GM12878 (cell line): Measurements from ENCODE around the gene DNAI4. TPM values are rescaled to one million over a fixed set of nuclear protein-coding genes. Genes with fewer than 3 reads are reported as not detected.
A peak's percentile ranks its signal among the peaks of the same experiment; 100 is the strongest.

Source experiments
- ATAC-seq: fragments of 200-7000 bp; cut with Tn5 transposase; 3 replicates; pipeline ENCODE4 v1.9.1; 2020; ENCODE audit warnings: mild to moderate bottlenecking, moderate library complexity
- BruUV-seq: library from RNA; stranded (reverse); fragments of 400-500 nt; replicated peaks from 2 replicates; lab custom pipeline; 2021; lab: Mats Ljungman, UMichigan
- CTCF ChIA-PET: fragments of 300-600 bp; sonication (Branson Sonifier 250); formaldehyde crosslinking; extraction: SDS; loops from one replicate; lab custom pipeline; 2021; ENCODE audit warnings: inconsistent platforms; lab: Yijun Ruan, JAX
- POLR2A ChIA-PET: fragments of 350-600 bp; formaldehyde crosslinking; extraction: SDS; loops from one replicate; lab custom pipeline; 2021; ENCODE audit warnings: inconsistent platforms; lab: Charles Lee
- RAD21 ChIA-PET: fragments of 300-600 bp; sonication (Branson Sonifier 250); formaldehyde crosslinking; loops from one replicate; lab custom pipeline; 2023; ENCODE audit warnings: antibody characterized with exemption; ENCODE audit not compliant: unreplicated experiment; lab: Charles Lee
- SMC1A ChIA-PET: fragments of 300-600 bp; sonication (Branson Sonifier 250); formaldehyde crosslinking; loops from one replicate; lab custom pipeline; 2023; ENCODE audit not compliant: unreplicated experiment, uncharacterized antibody; lab: Charles Lee
- DNase-seq: peaks from one replicate; pipeline ENCODE4 v3.0.0-alpha.2; 2011; ENCODE audit warnings: low read depth, low spot score
- FAIRE-seq: peaks from 3 replicates; lab custom pipeline; 2011; peaks lifted over from hg19 to GRCh38; lab: Jason Lieb, UNC
- H2AFZ ChIP-seq: 2 replicates; pipeline ENCODE4 v1.6.0; 2011; ENCODE audit warnings: low read depth, low read length, control low read depth; ENCODE audit not compliant: control insufficient read depth
- H3K27ac ChIP-seq: 2 replicates; pipeline ENCODE4 v1.5.1; 2011; ENCODE audit warnings: control low read depth; ENCODE audit not compliant: control insufficient read depth, insufficient read depth
- H3K27me3 ChIP-seq, 2 experiments: replicated peaks in 1 of 2; 2 replicates each; pipeline versions ENCODE4 v1.6.0 to v1.6.1; 2011; ENCODE audit warnings: low read length in 1 of 2; ENCODE audit not compliant: control insufficient read depth in 2 of 2, insufficient read depth in 2 of 2
- H3K36me3 ChIP-seq, 2 experiments: 2 replicates each; pipeline ENCODE4 v1.5.1; 2011; ENCODE audit warnings: low read length in 1 of 2; ENCODE audit not compliant: control insufficient read depth in 2 of 2, insufficient read depth in 2 of 2
- H3K4me1 ChIP-seq: 2 replicates; pipeline ENCODE4 v1.6.1; 2011; ENCODE audit warnings: mild to moderate bottlenecking, low read length, moderate library complexity, mixed read lengths; ENCODE audit not compliant: control insufficient read depth, insufficient read depth
- H3K4me2 ChIP-seq: 2 replicates; pipeline ENCODE4 v1.6.0; 2011; ENCODE audit warnings: control low read depth; ENCODE audit not compliant: control insufficient read depth, insufficient read depth
- H3K4me3 ChIP-seq: fragments of 200-600 bp; sonication (generic); 2 replicates; pipeline ENCODE4 v1.5.1; 2016
- H3K79me2 ChIP-seq: 2 replicates; pipeline ENCODE4 v1.6.0; 2011; ENCODE audit warnings: low read length; ENCODE audit not compliant: control insufficient read depth, insufficient read depth
- H3K9ac ChIP-seq: 2 replicates; pipeline ENCODE4 v1.8.0; 2011; ENCODE audit warnings: low read length, control low read depth, mixed read lengths; ENCODE audit not compliant: control insufficient read depth, insufficient read depth
- H3K9me3 ChIP-seq: replicated peaks from 3 replicates; pipeline ENCODE4 v1.5.1; 2011; ENCODE audit warnings: mild to moderate bottlenecking, low read length; ENCODE audit not compliant: control insufficient read depth, insufficient read depth
- H4K20me1 ChIP-seq: 2 replicates; pipeline ENCODE4 v1.6.0; 2011; ENCODE audit not compliant: control insufficient read depth, insufficient read depth
- MLLT1 ChIP-seq: fragments of 450-650 bp; IDR thresholded peaks from 2 replicates; pipeline ENCODE4 v1.6.1; 2016; ENCODE audit warnings: mild to moderate bottlenecking
- POLR2A ChIP-seq: IDR thresholded peaks from 2 replicates; pipeline ENCODE4 v1.6.1; 2011; ENCODE audit warnings: low read depth, mild to moderate bottlenecking, low read length
- WGBS: methylation state at CpG from one replicate; pipeline ENCODE4 v1.1.6; 2016; ENCODE audit warnings: low lambda C conversion rate; ENCODE audit not compliant: insufficient replicate concordance, insufficient coverage; ENCODE audit errors: missing lambda C conversion rate; 5-methylcytosine and 5-hydroxymethylcytosine counted together
- in situ Hi-C: fragments of 300-500 bp; cut with MboI; formaldehyde crosslinking; loops from 9 replicates; pipeline ENCODE4 v1.14.3; 2018; ENCODE audit warnings: mixed read lengths
- intact Hi-C: fragments of 100-400 bp; cut with micrococcal nuclease; formaldehyde crosslinking; loops from one replicate; pipeline ENCODE4 v1.14.2; 2022; ENCODE audit not compliant: unreplicated experiment
- polyA plus RNA-seq, 11 experiments: library from polyadenylated mRNA; depleted of rRNA in 4 of 11; unstranded in 6 of 11; stranded (reverse) in 5 of 11; fragments of >200 nt; fragmentation: Nextera tagmentation in 4 of 11; fragmentation: Illumina TruSeq in 1 of 11; extraction: Ambion mirVana in 4 of 11; extraction: Trizol in 1 of 11; gene quantifications; 1 replicate in 1 of 11; 2 replicates in 10 of 11; pipeline versions ENCODE4 v1.2.1 to v1.2.3, GENCODE V29; 2011 to 2016; ENCODE audit warnings: inconsistent platforms in 2 of 11, missing spikeins in 2 of 11, low read depth in 1 of 11
- total RNA-seq, 4 experiments: library from RNA; depleted of rRNA in 3 of 4; stranded (reverse); fragments of >200 nt in 3 of 4; fragmentation: Illumina TruSeq in 1 of 4; extraction: Trizol in 1 of 4; gene quantifications; 2 replicates each; pipeline versions ENCODE4 v1.2.1 to v1.2.3, GENCODE V29; 2013 to 2021

Gene DNAI4
- total and polyA plus RNA-seq, 10 of the 15 experiments (the other 5 are each of a cell fraction or from before 2014, with no cell fraction given): 0.13 to 2.3 (median 0.27) TPM; not detected in 1

- Histone ChIP-seq H3K79me2 (peaks cover 97% of the 10 kb centered on the region), H3K9me3 (no peaks in the 10 kb centered on the region), H3K9ac (peak overlapping the region; percentile 56), H3K4me2 (peak overlapping the region; percentile 78), H3K27ac (peak overlapping the region; percentile 94), H3K4me3 (peak overlapping the region; percentile 64), H3K36me3 (no peaks in the 10 kb centered on the region; a peak in 1 of 4 replicates), H2AFZ (no peak overlapping the region), H3K27me3 (no peaks in the 10 kb centered on the region), H3K4me1 (peaks cover 2% of the 10 kb centered on the region; the same call in 1 of the 2 replicates), H4K20me1 (no peaks in the 10 kb centered on the region)
- no peak for DNase-seq
- ChIA-PET POLR2A (interaction anchor here (0.7 to 2.8 kb wide), 6 partner anchors 9 to 891 kb away, joined by 3 to 13 read pairs (median 4); partner anchors contain the start of genes DNAI4 and MIER1), RAD21 (interaction anchor here (1.0 to 2.0 kb wide), 4 partner anchors 9 to 117 kb away, joined by 3 to 8 read pairs (median 4); partner anchors contain the start of genes DNAI4 and MIER1), SMC1A (interaction anchor here (0.7 to 1.6 kb wide), 8 partner anchors 10 to 216 kb away, joined by 3 to 4 read pairs (median 3); no protein-coding TSS in a partner anchor), CTCF (interaction anchor here (0.6 to 1.1 kb wide), 4 partner anchors 9 to 590 kb away, joined by 3 read pairs; partner anchors contain the start of genes DNAI4 and MIER1)
- no peak for FAIRE-seq
- no TSS peak for BruUV-seq
- intact Hi-C loops: loop anchor here (5.0 to 10.0 kb wide), 3 partner anchors 233 to 659 kb away; partner anchors contain the start of gene IL23R
- TF ChIP-seq POLR2A (no peak), MLLT1 (peak; percentile 49; the same call in 1 of the 2 replicates)
- peak; percentile 7 for ATAC-seq
- 37% methylated on average over 4 of the region's 7 CpGs for WGBS
- in situ Hi-C loops: loop anchor here (25.0 kb wide), 2 partner anchors 547 to 672 kb away; no protein-coding TSS in a partner anchor
Observed at GRCh38 chr1:66933887-66934700, 9.4 kb upstream of the DNAI4 start.
